Esophagus squamous epithelium (tissue), 4 donors: ENCODE results near the gene RIPK4.

Source experiments
- POLR2A ChIP-seq, 4 donors: fragments of 450-650 bp; IDR thresholded peaks; one replicate each; pipeline ENCODE4 v1.6.1; 2017; ENCODE audit warnings: antibody characterized with exemption in 4 of 4, mild to moderate bottlenecking in 4 of 4, moderate library complexity in 3 of 4
- TF ChIP-seq, protein P1 (sequence below), 6 experiments: fragments of 450-650 bp in 4 of 6; fragments of 200-600 bp in 2 of 6; sonication (generic) in 2 of 6; IDR thresholded peaks; one replicate each; pipeline ENCODE4 v1.5.1; 2016 to 2019; ENCODE audit warnings: antibody characterized with exemption in 6 of 6, mild to moderate bottlenecking in 4 of 6, moderate library complexity in 4 of 6

GRCh38 chr21:41709965-41710822 lies 56.7 kb downstream of the RIPK4 start:
- TF ChIP-seq POLR2A (IDR thresholded peaks at IDR 0.05), result no peak
- TF ChIP-seq, protein P1, sequence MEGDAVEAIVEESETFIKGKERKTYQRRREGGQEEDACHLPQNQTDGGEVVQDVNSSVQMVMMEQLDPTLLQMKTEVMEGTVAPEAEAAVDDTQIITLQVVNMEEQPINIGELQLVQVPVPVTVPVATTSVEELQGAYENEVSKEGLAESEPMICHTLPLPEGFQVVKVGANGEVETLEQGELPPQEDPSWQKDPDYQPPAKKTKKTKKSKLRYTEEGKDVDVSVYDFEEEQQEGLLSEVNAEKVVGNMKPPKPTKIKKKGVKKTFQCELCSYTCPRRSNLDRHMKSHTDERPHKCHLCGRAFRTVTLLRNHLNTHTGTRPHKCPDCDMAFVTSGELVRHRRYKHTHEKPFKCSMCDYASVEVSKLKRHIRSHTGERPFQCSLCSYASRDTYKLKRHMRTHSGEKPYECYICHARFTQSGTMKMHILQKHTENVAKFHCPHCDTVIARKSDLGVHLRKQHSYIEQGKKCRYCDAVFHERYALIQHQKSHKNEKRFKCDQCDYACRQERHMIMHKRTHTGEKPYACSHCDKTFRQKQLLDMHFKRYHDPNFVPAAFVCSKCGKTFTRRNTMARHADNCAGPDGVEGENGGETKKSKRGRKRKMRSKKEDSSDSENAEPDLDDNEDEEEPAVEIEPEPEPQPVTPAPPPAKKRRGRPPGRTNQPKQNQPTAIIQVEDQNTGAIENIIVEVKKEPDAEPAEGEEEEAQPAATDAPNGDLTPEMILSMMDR (IDR thresholded peaks at IDR 0.05), result no peak
